Measurements from ENCODE around the gene TPSG1. TPM values are rescaled to one million over a fixed set of nuclear protein-coding genes. Genes with fewer than 3 reads are reported as not detected.

TPSG1 gene
- total RNA-seq, 4 donors from 2014 or later: 0.31 to 3.0 TPM; not detected in 2

GRCh38 chr16:1211451-1212268, 13.4 kb downstream of the TPSG1 start:
- H3K9me3 ChIP-seq: no peaks in the 10 kb centered on the region
- peaks cover 0 to 100% of the 10 kb centered on the region in 2 donors for H3K36me3 ChIP-seq
- no peaks in the 10 kb centered on the region for H3K27me3 ChIP-seq
- H3K4me3 ChIP-seq: no peak overlapping the region
- no peak for TF ChIP-seq EP300 (IDR thresholded peaks at IDR 0.05)
- no peak for TF ChIP-seq POLR2A (IDR thresholded peaks at IDR 0.05)
- no peak for TF ChIP-seq POLR2AphosphoS5 (IDR thresholded peaks at IDR 0.05)
- TF ChIP-seq CTCF (IDR thresholded peaks at IDR 0.05): no peak
- no CpG with 5 or more reads among the region's 65 CpGs for WGBS, 2 donors (ENCODE audit: low coverage in 1 of 2)
- no peaks in the 10 kb centered on the region for H3K4me1 ChIP-seq
- peak overlapping the region in 1 of 4 donors; percentile 11 for H3K27ac ChIP-seq
- ATAC-seq: no peak

- H3K27me3 ChIP-seq: no peaks in the 10 kb centered on the region
- no peaks in the 10 kb centered on the region for H3K4me1 ChIP-seq
- peaks cover 0 to 100% of the 10 kb centered on the region in 2 donors for H3K36me3 ChIP-seq
- no CpG with 5 or more reads among the region's 23 CpGs for WGBS, 2 donors (ENCODE audit: low coverage in 1 of 2)
- no peak overlapping the region for H3K4me3 ChIP-seq
- H3K27ac ChIP-seq: no peak overlapping the region
- H3K9me3 ChIP-seq: no peaks in the 10 kb centered on the region
- ATAC-seq: no peak
- no peak for TF ChIP-seq POLR2AphosphoS5 (IDR thresholded peaks at IDR 0.05)
- TF ChIP-seq EP300 (IDR thresholded peaks at IDR 0.05): no peak
- TF ChIP-seq CTCF (IDR thresholded peaks at IDR 0.05): no peak
- no peak for TF ChIP-seq POLR2A (IDR thresholded peaks at IDR 0.05)
These were observed 14.6 kb downstream of the TPSG1 start for GRCh38 chr16:1210461-1210860.

GRCh38 chr16:1209081-1209480, 16.0 kb downstream of the TPSG1 start:
- WGBS, 2 donors (ENCODE audit: low coverage in 1 of 2): no CpG with 5 or more reads among the region's 43 CpGs
- no peak for ATAC-seq
- H3K4me3 ChIP-seq: no peak overlapping the region
- no peak for TF ChIP-seq CTCF (IDR thresholded peaks at IDR 0.05)
- no peak for TF ChIP-seq POLR2AphosphoS5 (IDR thresholded peaks at IDR 0.05)
- TF ChIP-seq POLR2A (IDR thresholded peaks at IDR 0.05): no peak
- no peak for TF ChIP-seq EP300 (IDR thresholded peaks at IDR 0.05)
- H3K27ac ChIP-seq: no peak overlapping the region
- H3K27me3 ChIP-seq: no peaks in the 10 kb centered on the region
- H3K4me1 ChIP-seq: no peaks in the 10 kb centered on the region
- H3K9me3 ChIP-seq: no peaks in the 10 kb centered on the region
- peaks cover 0 to 100% of the 10 kb centered on the region in 2 donors for H3K36me3 ChIP-seq

- WGBS, 2 donors (ENCODE audit: low coverage in 1 of 2): no CpG with 5 or more reads among the region's 22 CpGs
- Histone ChIP-seq H3K36me3 (peaks cover 0 to 100% of the 10 kb centered on the region in 2 donors), H3K4me3 (no peak overlapping the region), H3K4me1 (no peaks in the 10 kb centered on the region), H3K27me3 (no peaks in the 10 kb centered on the region), H3K27ac (no peak overlapping the region), H3K9me3 (no peaks in the 10 kb centered on the region)
- ATAC-seq: no peak
- TF ChIP-seq EP300 (IDR thresholded peaks at IDR 0.05) (no peak), POLR2AphosphoS5 (IDR thresholded peaks at IDR 0.05) (no peak), CTCF (IDR thresholded peaks at IDR 0.05) (no peak), POLR2A (IDR thresholded peaks at IDR 0.05) (no peak)
These were observed 16.7 kb downstream of the TPSG1 start for GRCh38 chr16:1208239-1208830.
